SK-N-SH (cell line): Measurements from ENCODE around the gene PIP4K2A. TPM values are rescaled to one million over a fixed set of nuclear protein-coding genes. Genes with fewer than 3 reads are reported as not detected.

Experiments used
- CTCF ChIA-PET: fragments of 300-600, 350-600 bp; formaldehyde crosslinking; extraction: SDS; loops from one replicate; lab custom pipeline; 2021; lab: Yijun Ruan, JAX
- POLR2A ChIA-PET: fragments of 350-600 bp; sonication (Branson Sonifier 250); formaldehyde crosslinking; extraction: SDS; loops from one replicate; lab custom pipeline; 2020; ENCODE audit warnings: antibody characterized with exemption, inconsistent platforms; lab: Yijun Ruan, JAX
- DNase-seq: peaks from one replicate; pipeline ENCODE4 v3.0.0; 2012
- H2AFZ ChIP-seq: fragments of 200-600 bp; sonication (generic); 2 replicates; pipeline ENCODE4 v1.8.1; 2016; ENCODE audit warnings: antibody characterized with exemption, mild to moderate bottlenecking, low read depth
- H3F3A ChIP-seq: fragments of 200-600 bp; sonication (generic); replicated peaks from 2 replicates; pipeline ENCODE3; 2016; ENCODE audit warnings: antibody characterized with exemption, mild to moderate bottlenecking; ENCODE audit not compliant: insufficient read depth
- H3K27ac ChIP-seq, 2 experiments: fragments of 200-500 bp in 1 of 2; fragments of 200-600 bp in 1 of 2; sonication (Bioruptor generic) in 1 of 2; sonication (generic), shearing (Covaris generic) in 1 of 2; 2 replicates each; pipeline versions ENCODE4 v1.5.1 to v1.6.1; 2014 to 2016; ENCODE audit warnings: low read depth in 2 of 2, inconsistent platforms in 1 of 2, low read length in 1 of 2, mild to moderate bottlenecking in 1 of 2, mixed read lengths in 1 of 2
- H3K27me3 ChIP-seq: fragments of 200-600 bp; sonication (generic), shearing (Covaris generic); 2 replicates; pipeline ENCODE4 v1.6.1; 2016; ENCODE audit warnings: mixed run types; ENCODE audit not compliant: insufficient read depth
- H3K36me3 ChIP-seq, 2 experiments: fragments of 200-500 bp in 1 of 2; fragments of 200-600 bp in 1 of 2; sonication (Bioruptor generic) in 1 of 2; sonication (generic) in 1 of 2; replicated peaks in 1 of 2; 2 replicates each; pipeline versions ENCODE3 to v1.5.1; 2014 to 2016; ENCODE audit warnings: low read length in 1 of 2, mild to moderate bottlenecking in 1 of 2; ENCODE audit not compliant: insufficient read depth in 2 of 2, control insufficient read depth in 1 of 2
- H3K4me1 ChIP-seq, 2 experiments: fragments of 200-500 bp in 1 of 2; fragments of 200-600 bp in 1 of 2; sonication (Bioruptor generic) in 1 of 2; sonication (generic), shearing (Covaris generic) in 1 of 2; 2 replicates each; pipeline versions ENCODE4 v1.5.1 to v1.6.1; 2014 to 2016; ENCODE audit warnings: low read depth in 1 of 2, low read length in 1 of 2, mixed run types in 1 of 2; ENCODE audit not compliant: insufficient read depth in 2 of 2, control insufficient read depth in 1 of 2
- H3K4me2 ChIP-seq: fragments of 200-600 bp; sonication (generic), shearing (Covaris generic); 2 replicates; pipeline ENCODE4 v1.6.1; 2017; ENCODE audit warnings: mixed run types
- H3K4me3 ChIP-seq, 2 experiments: fragments of 200-500 bp in 1 of 2; fragments of 200-600 bp in 1 of 2; sonication (Bioruptor generic) in 1 of 2; sonication (generic), shearing (Covaris generic) in 1 of 2; 2 replicates each; pipeline versions ENCODE4 v1.5.1 to v1.8.1; 2014 to 2016; ENCODE audit warnings: low read depth in 2 of 2, inconsistent platforms in 1 of 2, low read length in 1 of 2, mild to moderate bottlenecking in 1 of 2, mixed read lengths in 1 of 2, moderate library complexity in 1 of 2
- H3K79me2 ChIP-seq: fragments of 200-600 bp; sonication (generic); 2 replicates; pipeline ENCODE4 v1.8.1; 2017; ENCODE audit warnings: mild to moderate bottlenecking; ENCODE audit not compliant: insufficient read depth
- H3K9ac ChIP-seq: fragments of 200-600 bp; sonication (generic); 2 replicates; pipeline ENCODE4 v1.6.1; 2017; ENCODE audit warnings: mixed run types
- H3K9me2 ChIP-seq: fragments of 200-600 bp; sonication (generic); 2 replicates; pipeline ENCODE4 v1.6.1; 2017; ENCODE audit warnings: mixed run types
- H3K9me3 ChIP-seq: fragments of 200-600 bp; sonication (generic); 2 replicates; pipeline ENCODE4 v1.6.1; 2017; ENCODE audit warnings: mixed run types, mild to moderate bottlenecking, moderate library complexity
- H4K20me1 ChIP-seq: fragments of 200-600 bp; sonication (generic); 2 replicates; pipeline ENCODE4 v1.6.1; 2017; ENCODE audit warnings: mild to moderate bottlenecking, mixed run types; ENCODE audit not compliant: insufficient read depth
- EZH2phosphoT487 ChIP-seq: fragments of 200-600 bp; sonication (generic); IDR thresholded peaks from 2 replicates; pipeline ENCODE4 v1.6.1; 2017; ENCODE audit warnings: low read depth, mixed run types, mild to moderate bottlenecking, antibody characterized with exemption, moderate library complexity, borderline replicate concordance
- FOSL2 ChIP-seq: IDR thresholded peaks from 2 replicates; pipeline ENCODE4 v1.4.0; 2012; ENCODE audit warnings: low read depth, mild to moderate bottlenecking, moderate library complexity, borderline replicate concordance
- FOXM1 ChIP-seq: IDR thresholded peaks from 2 replicates; pipeline ENCODE4 v1.4.0; 2012; ENCODE audit warnings: low read depth, mild to moderate bottlenecking
- NFIC ChIP-seq: IDR thresholded peaks from 2 replicates; pipeline ENCODE4 v1.4.0; 2012; ENCODE audit warnings: borderline replicate concordance
- PBX3 ChIP-seq: IDR thresholded peaks from 2 replicates; pipeline ENCODE4; 2012
- REST ChIP-seq: IDR thresholded peaks from 2 replicates; pipeline ENCODE4 v1.6.1; 2012; ENCODE audit warnings: mild to moderate bottlenecking, low read depth, low read length, moderate library complexity
- SMC3 ChIP-seq: IDR thresholded peaks from 2 replicates; pipeline ENCODE4 v1.6.1; 2012; ENCODE audit warnings: low read depth, low read length, improper control_type of control experiment
- TEAD4 ChIP-seq: IDR thresholded peaks from 2 replicates; pipeline ENCODE4 v1.4.0; 2012; ENCODE audit warnings: mild to moderate bottlenecking, borderline replicate concordance; ENCODE audit not compliant: insufficient read depth
- WGBS: methylation state at CpG from one replicate; pipeline ENCODE4 v1.1.6; 2017; ENCODE audit warnings: low lambda C conversion rate; 5-methylcytosine and 5-hydroxymethylcytosine counted together
- polyA plus RNA-seq, 3 experiments: library from polyadenylated mRNA; depleted of rRNA; stranded (reverse); fragments of >200 nt; gene quantifications; 2 replicates each; pipeline ENCODE4 v1.2.3, GENCODE V29; 2012

Gene PIP4K2A
- polyA plus RNA-seq, 1 of the 3 experiments (the other 2 are of a cell fraction), result 10.8 TPM

- CTCF ChIA-PET, result no interaction called here
These were observed 79.5 kb downstream of the PIP4K2A start for GRCh38 chr10:22634606-22635459.

More at GRCh38 chr10:22634606-22635459, 79.5 kb downstream of the PIP4K2A start:
- Histone ChIP-seq H3K4me3 (no peak overlapping the region), H3K27me3 (no peaks in the 10 kb centered on the region), H3K4me2 (no peak overlapping the region), H3K9me2 (no peaks in the 10 kb centered on the region), H3K9ac (no peak overlapping the region), H3K4me1 (peaks cover 0 to 9% of the 10 kb centered on the region in 2 experiments; a peak in 1 of 4 replicates), H2AFZ (no peak overlapping the region), H4K20me1 (no peaks in the 10 kb centered on the region; the same call in 1 of the 2 replicates), H3K36me3 (no peaks in the 10 kb centered on the region), H3K27ac (no peak overlapping the region), H3K79me2 (peaks cover 38% of the 10 kb centered on the region), H3K9me3 (no peaks in the 10 kb centered on the region), H3F3A (peaks cover 4% of the 10 kb centered on the region)
- POLR2A ChIA-PET, result no interaction called here
- 95% methylated on average over 4 of the region's 4 CpGs for WGBS
- DNase-seq, result no peak
- TF ChIP-seq NFIC (no peak), FOXM1 (no peak), FOSL2 (no peak), TEAD4 (no peak), PBX3 (no peak), SMC3 (no peak), EZH2phosphoT487 (no peak), REST (no peak)
